ENCODE measurements around the gene MGAT5B. TPM values are rescaled to one million over a fixed set of nuclear protein-coding genes. Genes with fewer than 3 reads are reported as not detected.

The MGAT5B gene
- total and polyA plus RNA-seq, 10 of the 15 experiments (the other 5 are each of a cell fraction or from before 2014, with no cell fraction given), result 0.13 TPM; not detected in 9

- TF ChIP-seq, protein P1, sequence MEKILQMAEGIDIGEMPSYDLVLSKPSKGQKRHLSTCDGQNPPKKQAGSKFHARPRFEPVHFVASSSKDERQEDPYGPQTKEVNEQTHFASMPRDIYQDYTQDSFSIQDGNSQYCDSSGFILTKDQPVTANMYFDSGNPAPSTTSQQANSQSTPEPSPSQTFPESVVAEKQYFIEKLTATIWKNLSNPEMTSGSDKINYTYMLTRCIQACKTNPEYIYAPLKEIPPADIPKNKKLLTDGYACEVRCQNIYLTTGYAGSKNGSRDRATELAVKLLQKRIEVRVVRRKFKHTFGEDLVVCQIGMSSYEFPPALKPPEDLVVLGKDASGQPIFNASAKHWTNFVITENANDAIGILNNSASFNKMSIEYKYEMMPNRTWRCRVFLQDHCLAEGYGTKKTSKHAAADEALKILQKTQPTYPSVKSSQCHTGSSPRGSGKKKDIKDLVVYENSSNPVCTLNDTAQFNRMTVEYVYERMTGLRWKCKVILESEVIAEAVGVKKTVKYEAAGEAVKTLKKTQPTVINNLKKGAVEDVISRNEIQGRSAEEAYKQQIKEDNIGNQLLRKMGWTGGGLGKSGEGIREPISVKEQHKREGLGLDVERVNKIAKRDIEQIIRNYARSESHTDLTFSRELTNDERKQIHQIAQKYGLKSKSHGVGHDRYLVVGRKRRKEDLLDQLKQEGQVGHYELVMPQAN (conservative IDR thresholded peaks at IDR 0.05), result no peak
- TF ChIP-seq HDAC6 (IDR thresholded peaks at IDR 0.05; ENCODE audit: unreplicated experiment), result no peak
- TF ChIP-seq, protein P2, sequence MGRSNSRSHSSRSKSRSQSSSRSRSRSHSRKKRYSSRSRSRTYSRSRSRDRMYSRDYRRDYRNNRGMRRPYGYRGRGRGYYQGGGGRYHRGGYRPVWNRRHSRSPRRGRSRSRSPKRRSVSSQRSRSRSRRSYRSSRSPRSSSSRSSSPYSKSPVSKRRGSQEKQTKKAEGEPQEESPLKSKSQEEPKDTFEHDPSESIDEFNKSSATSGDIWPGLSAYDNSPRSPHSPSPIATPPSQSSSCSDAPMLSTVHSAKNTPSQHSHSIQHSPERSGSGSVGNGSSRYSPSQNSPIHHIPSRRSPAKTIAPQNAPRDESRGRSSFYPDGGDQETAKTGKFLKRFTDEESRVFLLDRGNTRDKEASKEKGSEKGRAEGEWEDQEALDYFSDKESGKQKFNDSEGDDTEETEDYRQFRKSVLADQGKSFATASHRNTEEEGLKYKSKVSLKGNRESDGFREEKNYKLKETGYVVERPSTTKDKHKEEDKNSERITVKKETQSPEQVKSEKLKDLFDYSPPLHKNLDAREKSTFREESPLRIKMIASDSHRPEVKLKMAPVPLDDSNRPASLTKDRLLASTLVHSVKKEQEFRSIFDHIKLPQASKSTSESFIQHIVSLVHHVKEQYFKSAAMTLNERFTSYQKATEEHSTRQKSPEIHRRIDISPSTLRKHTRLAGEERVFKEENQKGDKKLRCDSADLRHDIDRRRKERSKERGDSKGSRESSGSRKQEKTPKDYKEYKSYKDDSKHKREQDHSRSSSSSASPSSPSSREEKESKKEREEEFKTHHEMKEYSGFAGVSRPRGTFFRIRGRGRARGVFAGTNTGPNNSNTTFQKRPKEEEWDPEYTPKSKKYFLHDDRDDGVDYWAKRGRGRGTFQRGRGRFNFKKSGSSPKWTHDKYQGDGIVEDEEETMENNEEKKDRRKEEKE (IDR thresholded peaks at IDR 0.05), result no peak
Observed at GRCh38 chr17:76922967-76923366, 54.8 kb downstream of the MGAT5B start (continued).

DNA sequence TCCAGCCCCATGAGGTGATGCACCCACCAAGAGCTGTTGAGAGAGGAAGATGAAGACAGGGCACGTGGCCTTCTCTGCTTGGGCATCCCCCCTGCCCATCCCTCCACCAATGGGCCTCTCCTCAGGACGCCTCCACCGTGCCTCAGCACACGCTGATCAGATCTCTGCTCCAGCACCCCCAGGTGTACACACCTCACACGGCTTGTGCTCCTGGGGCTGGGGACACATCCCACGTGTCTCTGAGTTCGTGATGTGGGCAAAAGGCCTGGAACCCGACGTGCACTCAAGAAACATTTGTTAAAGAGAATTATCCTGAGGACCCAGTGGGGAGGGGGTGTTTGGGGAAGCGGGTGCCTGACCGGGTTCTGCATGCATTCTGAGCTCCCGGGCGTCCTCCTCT is 55.3 kb downstream of the MGAT5B start:
- H3K27ac ChIP-seq (ENCODE audit: control insufficient read depth, insufficient read depth), result no peak overlapping the region
- H3K4me2 ChIP-seq (ENCODE audit: control insufficient read depth, insufficient read depth), result no peak overlapping the region
- H3K27me3 ChIP-seq (replicated peaks in 1 of 2; ENCODE audit: control insufficient read depth in 2 of 2, insufficient read depth in 2 of 2, low read length in 1 of 2), result peaks cover 3 to 4% of the 10 kb centered on the region in 2 experiments; a peak in 3 of 4 replicates
- H3K4me1 ChIP-seq (ENCODE audit: control insufficient read depth, insufficient read depth, low read length), result no peaks in the 10 kb centered on the region
- intact Hi-C loops (cut with micrococcal nuclease; ENCODE audit: unreplicated experiment), result no loop called here
- no peak for FAIRE-seq
- no peak for ATAC-seq
- no peak overlapping the region for H2AFZ ChIP-seq (ENCODE audit: control insufficient read depth, low read depth, low read length)
- no peak overlapping the region for H3K9ac ChIP-seq (ENCODE audit: control insufficient read depth, insufficient read depth, low read length)
- DNase-seq (ENCODE audit: low read depth, low spot score), result no peak
- H3K79me2 ChIP-seq (ENCODE audit: control insufficient read depth, insufficient read depth, low read length), result no peaks in the 10 kb centered on the region
- H4K20me1 ChIP-seq (ENCODE audit: control insufficient read depth, insufficient read depth), result no peaks in the 10 kb centered on the region
- POLR2A ChIA-PET, result no interaction called here
- CTCF ChIA-PET, result no interaction called here
- RAD21 ChIA-PET (ENCODE audit: unreplicated experiment), result no interaction called here
- WGBS (ENCODE audit: insufficient coverage, insufficient replicate concordance, low lambda C conversion rate, missing lambda C conversion rate), result 14% methylated on average over 12 of the region's 13 CpGs
- H3K36me3 ChIP-seq (ENCODE audit: control insufficient read depth in 2 of 2, insufficient read depth in 2 of 2, low read length in 1 of 2), result no peaks in the 10 kb centered on the region
- no peaks in the 10 kb centered on the region for H3K9me3 ChIP-seq (replicated peaks; ENCODE audit: control insufficient read depth, insufficient read depth, low read length)
- in situ Hi-C loops (cut with MboI), result no loop called here
- no peak overlapping the region for H3K4me3 ChIP-seq
- SMC1A ChIA-PET (ENCODE audit: uncharacterized antibody, unreplicated experiment), result interaction anchor here (1.2 kb wide), 1 partner anchor 9 kb away, joined by 4 read pairs; no protein-coding TSS in a partner anchor
- BruUV-seq (replicated peaks), result no TSS peak
- no peak for TF ChIP-seq HDAC6 (IDR thresholded peaks at IDR 0.05; ENCODE audit: unreplicated experiment)
- no peak for TF ChIP-seq RFX5 (IDR thresholded peaks at IDR 0.05; ENCODE audit: low read depth, low read length)
- TF ChIP-seq CEBPB (IDR thresholded peaks at IDR 0.05; ENCODE audit: borderline replicate concordance in 1 of 2, low read depth in 2 of 2, low read length in 2 of 2), result no peak
- TF ChIP-seq SMAD5 (IDR thresholded peaks at IDR 0.05; ENCODE audit: low read depth), result no peak
- TF ChIP-seq ZZZ3 (IDR thresholded peaks at IDR 0.05; ENCODE audit: control insufficient read depth, insufficient read length, low read depth), result no peak
- TF ChIP-seq, protein P3, sequence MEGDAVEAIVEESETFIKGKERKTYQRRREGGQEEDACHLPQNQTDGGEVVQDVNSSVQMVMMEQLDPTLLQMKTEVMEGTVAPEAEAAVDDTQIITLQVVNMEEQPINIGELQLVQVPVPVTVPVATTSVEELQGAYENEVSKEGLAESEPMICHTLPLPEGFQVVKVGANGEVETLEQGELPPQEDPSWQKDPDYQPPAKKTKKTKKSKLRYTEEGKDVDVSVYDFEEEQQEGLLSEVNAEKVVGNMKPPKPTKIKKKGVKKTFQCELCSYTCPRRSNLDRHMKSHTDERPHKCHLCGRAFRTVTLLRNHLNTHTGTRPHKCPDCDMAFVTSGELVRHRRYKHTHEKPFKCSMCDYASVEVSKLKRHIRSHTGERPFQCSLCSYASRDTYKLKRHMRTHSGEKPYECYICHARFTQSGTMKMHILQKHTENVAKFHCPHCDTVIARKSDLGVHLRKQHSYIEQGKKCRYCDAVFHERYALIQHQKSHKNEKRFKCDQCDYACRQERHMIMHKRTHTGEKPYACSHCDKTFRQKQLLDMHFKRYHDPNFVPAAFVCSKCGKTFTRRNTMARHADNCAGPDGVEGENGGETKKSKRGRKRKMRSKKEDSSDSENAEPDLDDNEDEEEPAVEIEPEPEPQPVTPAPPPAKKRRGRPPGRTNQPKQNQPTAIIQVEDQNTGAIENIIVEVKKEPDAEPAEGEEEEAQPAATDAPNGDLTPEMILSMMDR (IDR thresholded peaks at IDR 0.05 in 2 of 3, conservative IDR thresholded peaks at IDR 0.05 in 1 of 3; ENCODE audit: control insufficient read depth in 2 of 3, extremely low read depth in 1 of 3, insufficient read depth in 1 of 3, low read depth in 3 of 3, low read length in 3 of 3), result no peak
- TF ChIP-seq POLR2AphosphoS5 (IDR thresholded peaks at IDR 0.05; ENCODE audit: low read length), result no peak
- TF ChIP-seq SMAD1 (IDR thresholded peaks at IDR 0.05; ENCODE audit: low read depth, partially characterized antibody), result no peak
- TF ChIP-seq ZNF24 (IDR thresholded peaks at IDR 0.05), result no peak
